OCI-LY1 (cell line): ENCODE results near the gene MAGI1.

Experiments
- H2AFZ ChIP-seq: fragments of 200-600 bp; sonication (generic), shearing (Covaris generic); 2 replicates; pipeline ENCODE4 v1.6.0; 2014; ENCODE audit warnings: antibody characterized with exemption, mild to moderate bottlenecking, low read length
- H3F3A ChIP-seq: fragments of 200-600 bp; sonication (generic), shearing (Covaris generic); 2 replicates; pipeline ENCODE4 v1.6.0; 2014; ENCODE audit warnings: mild to moderate bottlenecking, antibody characterized with exemption, low read length, moderate library complexity; ENCODE audit not compliant: insufficient read depth
- H3K27ac ChIP-seq: fragments of 200-600 bp; sonication (generic); 2 replicates; pipeline ENCODE4 v1.5.1; 2014; ENCODE audit warnings: low read length, mixed run types, mild to moderate bottlenecking, low read depth; ENCODE audit not compliant: poor library complexity, severe bottlenecking
- H3K27me3 ChIP-seq: fragments of 200-600 bp; sonication (generic); 2 replicates; pipeline ENCODE4 v1.6.0; 2014; ENCODE audit warnings: antibody characterized with exemption, mild to moderate bottlenecking, low read length, moderate library complexity; ENCODE audit not compliant: insufficient read depth
- H3K36me3 ChIP-seq: fragments of 200-600 bp; sonication (generic); 2 replicates; pipeline ENCODE4 v1.6.1; 2014; ENCODE audit warnings: mild to moderate bottlenecking, antibody characterized with exemption, low read length, moderate library complexity, mixed read lengths; ENCODE audit not compliant: insufficient read depth
- H3K4me1 ChIP-seq: fragments of 200-600 bp; sonication (generic); 2 replicates; pipeline ENCODE4 v1.5.1; 2014; ENCODE audit warnings: mild to moderate bottlenecking, low read length, moderate library complexity; ENCODE audit not compliant: insufficient read depth, severe bottlenecking
- H3K4me2 ChIP-seq: fragments of 200-600 bp; sonication (generic), shearing (Covaris generic); 2 replicates; pipeline ENCODE4 v1.6.1; 2014; ENCODE audit warnings: low read length
- H3K4me3 ChIP-seq: fragments of 200-600 bp; sonication (generic); 2 replicates; pipeline ENCODE4 v1.5.1; 2014; ENCODE audit warnings: low read length, low read depth, mild to moderate bottlenecking, mixed read lengths; ENCODE audit not compliant: poor library complexity, severe bottlenecking
- H3K79me2 ChIP-seq: fragments of 200-600 bp; shearing (Covaris generic); 2 replicates; pipeline ENCODE4 v1.6.1; 2016; ENCODE audit warnings: mixed run types, low read length, mixed read lengths; ENCODE audit not compliant: insufficient read depth
- H3K9ac ChIP-seq: fragments of 200-600 bp; sonication (generic), shearing (Covaris generic); 2 replicates; pipeline ENCODE4 v1.6.1; 2014; ENCODE audit warnings: mild to moderate bottlenecking, low read length, mixed read lengths
- H3K9me2 ChIP-seq: fragments of 200-600 bp; sonication (generic), shearing (Covaris generic); 2 replicates; pipeline ENCODE4 v1.6.1; 2014; ENCODE audit warnings: low read depth, mild to moderate bottlenecking, low read length, mixed read lengths
- H3K9me3 ChIP-seq: fragments of 200-600 bp; shearing (Covaris generic); 2 replicates; pipeline ENCODE4 v1.6.1; 2014; ENCODE audit warnings: low read length, mixed read lengths
- H4K20me1 ChIP-seq: fragments of 200-600 bp; sonication (generic), shearing (Covaris generic); 2 replicates; pipeline ENCODE4 v1.6.0; 2016; ENCODE audit warnings: mild to moderate bottlenecking, low read length; ENCODE audit not compliant: insufficient read depth
- CTCF ChIP-seq: fragments of 200-600 bp; sonication (generic), shearing (Covaris generic); IDR thresholded peaks from 2 replicates; pipeline ENCODE4 v1.5.1; 2017; ENCODE audit warnings: mild to moderate bottlenecking, antibody characterized with exemption, low read length, moderate library complexity, mixed read lengths
- EZH2 ChIP-seq: fragments of 200-600 bp; sonication (generic), shearing (Covaris generic); IDR thresholded peaks from 2 replicates; pipeline ENCODE4 v1.8.0; 2017; ENCODE audit warnings: borderline replicate concordance, mixed run types, mild to moderate bottlenecking, antibody characterized with exemption, low read length, moderate library complexity, mixed read lengths

Gene MAGI1

DNA sequence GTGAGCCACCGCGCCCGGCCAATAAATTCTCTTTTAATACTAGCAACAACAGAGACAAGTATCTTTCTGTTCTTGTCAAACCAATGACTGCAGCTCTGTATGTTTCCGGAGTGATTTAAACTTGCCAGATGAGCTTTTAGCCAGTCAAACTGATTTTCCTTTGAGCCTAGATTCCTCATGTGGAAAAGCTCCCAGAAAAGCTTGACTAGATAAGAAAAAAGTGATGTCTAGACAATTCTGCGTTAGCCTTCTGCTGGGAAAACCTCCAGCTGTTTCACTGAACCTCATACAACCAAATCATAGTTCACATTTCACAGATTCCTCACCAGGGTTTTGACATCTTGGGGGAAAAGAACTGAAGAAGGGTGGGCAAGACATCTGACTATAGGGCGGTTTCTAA, 78.6 kb downstream of the MAGI1 start:
- Histone ChIP-seq H3K79me2 (no peaks in the 10 kb centered on the region), H3K9me2 (no peaks in the 10 kb centered on the region), H2AFZ (no peak overlapping the region), H3F3A (no peaks in the 10 kb centered on the region), H3K36me3 (no peaks in the 10 kb centered on the region), H3K27ac (no peak overlapping the region), H4K20me1 (no peaks in the 10 kb centered on the region), H3K4me2 (no peak overlapping the region), H3K4me3 (no peak overlapping the region), H3K9ac (no peak overlapping the region), H3K9me3 (no peaks in the 10 kb centered on the region), H3K27me3 (no peaks in the 10 kb centered on the region), H3K4me1 (no peaks in the 10 kb centered on the region)
- TF ChIP-seq EZH2 (no peak), CTCF (no peak)

GRCh38 chr3:65958216-65958615, 80.5 kb downstream of the MAGI1 start:
- H3K79me2 ChIP-seq: no peaks in the 10 kb centered on the region

GRCh38 chr3:65955792-65956477, 82.8 kb downstream of the MAGI1 start:
- Histone ChIP-seq H3K79me2 (no peaks in the 10 kb centered on the region), H3K4me3 (no peak overlapping the region), H4K20me1 (no peaks in the 10 kb centered on the region), H3F3A (no peaks in the 10 kb centered on the region), H3K27me3 (no peaks in the 10 kb centered on the region), H3K4me2 (no peak overlapping the region), H3K36me3 (no peaks in the 10 kb centered on the region), H3K4me1 (no peaks in the 10 kb centered on the region), H3K9ac (no peak overlapping the region), H3K27ac (no peak overlapping the region), H2AFZ (no peak overlapping the region), H3K9me2 (no peaks in the 10 kb centered on the region), H3K9me3 (no peaks in the 10 kb centered on the region)
- TF ChIP-seq CTCF (no peak), EZH2 (no peak)

More at GRCh38 chr3:65958216-65958615, 80.5 kb downstream of the MAGI1 start:
- no peak overlapping the region for H2AFZ ChIP-seq
- no peaks in the 10 kb centered on the region for H3K9me2 ChIP-seq
- TF ChIP-seq EZH2 (no peak), CTCF (no peak)
- H3K4me3 ChIP-seq: no peak overlapping the region
- H3K27me3 ChIP-seq: no peaks in the 10 kb centered on the region
- H3K4me1 ChIP-seq: no peaks in the 10 kb centered on the region
- no peak overlapping the region for H3K27ac ChIP-seq
- no peak overlapping the region for H3K4me2 ChIP-seq
- no peaks in the 10 kb centered on the region for H3K9me3 ChIP-seq
- H3K36me3 ChIP-seq: no peaks in the 10 kb centered on the region
- H4K20me1 ChIP-seq: no peaks in the 10 kb centered on the region
- no peak overlapping the region for H3K9ac ChIP-seq
- no peaks in the 10 kb centered on the region for H3F3A ChIP-seq
